DMS114 treated with DMSO at 0.1 percent for 48 hours (cell line): ENCODE data around the gene ATXN2.

Source experiments
- DNase-seq: peaks from one replicate; lab custom pipeline; 2025; ENCODE audit not compliant: unreplicated experiment; lab: John Stamatoyannopoulos, UW

The ATXN2 gene

DNA sequence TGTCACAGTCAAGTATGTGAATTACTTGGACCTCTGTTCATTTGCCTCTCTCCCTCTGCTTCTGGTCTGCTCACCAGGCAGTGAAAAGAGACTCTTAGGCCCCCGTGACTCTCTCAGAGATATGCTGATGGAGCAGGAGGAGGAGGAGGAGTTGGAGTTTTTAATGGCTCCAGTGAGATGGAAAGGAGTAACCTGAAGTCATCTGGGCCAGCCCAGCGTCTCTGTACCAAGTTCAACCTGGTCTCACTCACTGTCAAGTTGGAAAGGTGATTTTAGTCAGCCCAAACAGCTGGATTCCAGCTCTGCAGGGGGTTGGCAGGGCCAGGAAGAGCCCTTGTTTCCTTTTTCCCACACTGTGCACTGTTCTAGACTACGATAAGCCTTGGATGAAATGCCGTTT is 144.8 kb downstream of the ATXN2 start:
- no peak for DNase-seq

DNA sequence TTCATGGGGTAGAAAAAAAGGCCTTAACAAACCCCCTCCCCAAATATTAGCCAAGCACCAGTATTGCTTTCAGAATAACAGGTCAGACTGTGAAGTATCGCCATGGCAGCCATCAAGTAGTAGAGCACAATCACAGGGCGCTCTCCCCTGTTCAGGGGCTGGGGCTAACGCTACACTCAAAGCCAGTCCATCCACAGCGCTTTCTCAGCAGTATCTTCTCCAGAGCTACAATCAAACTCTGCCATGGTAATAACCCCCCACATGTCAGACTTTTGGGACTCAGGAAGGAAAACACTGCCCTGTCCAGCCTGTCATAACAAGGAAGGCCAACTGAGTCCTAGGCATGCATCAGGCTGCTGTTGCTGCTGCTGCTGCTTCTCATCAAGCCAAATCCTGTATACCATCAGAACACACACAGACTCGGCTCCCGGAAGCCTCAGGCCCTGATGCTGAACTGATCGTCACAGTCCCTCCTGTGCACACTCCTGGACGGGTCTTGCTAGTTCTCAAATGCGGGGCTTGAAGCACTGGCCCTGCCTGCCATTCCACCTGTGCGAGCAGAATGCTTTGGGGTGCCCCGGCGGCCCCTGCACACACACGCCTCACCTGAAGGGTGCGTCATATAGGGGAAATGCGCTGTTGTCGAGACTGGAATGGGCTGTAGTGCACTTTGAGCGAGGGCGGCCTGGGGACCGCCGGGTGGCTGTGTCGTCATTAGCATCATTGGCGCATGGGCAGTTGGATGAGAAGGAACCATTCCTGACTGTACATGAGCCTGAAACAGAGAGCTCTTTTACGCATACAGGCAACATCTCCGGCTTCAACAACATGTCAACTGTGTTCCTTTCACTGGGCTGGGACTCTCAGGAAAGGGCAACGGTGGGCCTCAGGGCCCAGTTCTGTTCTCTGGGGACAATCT is 145.8 kb downstream of the ATXN2 start:
- DNase-seq = no peak

DNA sequence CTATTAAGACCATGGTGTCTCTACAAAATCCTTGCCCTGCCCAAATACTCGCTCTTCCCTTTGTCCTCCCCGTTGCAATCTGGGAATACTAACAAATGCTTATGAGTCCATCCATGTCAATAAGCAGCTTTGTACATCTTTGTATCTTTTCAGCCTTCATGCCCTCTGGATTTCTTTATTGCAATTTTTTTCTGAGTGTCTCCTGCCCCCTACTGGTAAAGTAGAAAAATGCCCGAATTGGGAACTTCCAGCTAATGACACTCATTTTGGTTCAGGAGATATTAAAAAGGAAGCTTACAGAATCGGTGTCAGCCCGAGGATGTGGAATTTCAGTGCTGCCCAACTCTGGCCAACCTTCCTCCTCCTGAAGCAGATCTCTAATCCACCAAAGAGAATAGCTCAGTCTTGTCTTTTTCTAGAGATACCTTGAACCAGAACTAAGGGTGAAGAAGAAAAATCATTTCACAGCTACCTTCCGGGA is 147.4 kb downstream of the ATXN2 start:
- peak; percentile 58 for DNase-seq

DNA sequence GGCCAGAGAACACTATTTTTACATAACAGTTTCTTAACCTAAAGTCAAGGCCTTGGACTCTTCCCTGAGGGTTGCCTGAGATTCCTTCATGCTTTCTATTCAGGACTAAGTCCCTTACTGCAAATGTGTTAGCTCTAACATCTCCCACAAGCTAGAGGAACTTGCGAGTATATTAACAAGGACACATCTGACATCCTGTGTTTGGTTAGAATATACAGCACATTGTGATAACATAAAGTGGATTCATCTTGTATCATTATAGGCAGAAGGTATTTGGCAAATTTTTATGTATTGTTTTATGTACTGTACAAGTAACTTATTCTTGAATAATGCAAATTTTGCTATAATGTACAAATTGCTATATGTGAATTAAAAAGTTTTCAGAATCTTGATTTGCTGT is 147.9 kb downstream of the ATXN2 start:
- DNase-seq = no peak

DNA sequence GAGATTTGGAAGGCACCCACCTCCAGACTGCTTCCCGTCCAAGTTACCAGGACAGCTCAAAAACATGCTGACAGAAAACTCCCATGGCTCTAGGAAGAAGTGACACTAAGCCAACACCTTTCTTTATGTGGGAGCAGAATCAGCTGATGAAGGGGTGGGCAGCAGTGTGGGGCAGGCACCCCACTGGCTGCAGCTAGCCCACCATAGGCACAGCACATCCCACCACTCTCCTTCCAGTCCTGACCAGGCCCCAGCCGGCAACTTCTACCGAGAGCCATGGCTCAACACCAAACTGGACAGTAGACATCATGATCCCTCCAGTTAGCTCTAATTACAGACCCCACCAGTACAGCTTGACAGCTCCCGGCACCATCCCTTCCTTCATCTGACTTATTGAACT is 148.4 kb downstream of the ATXN2 start:
- no peak for DNase-seq

DNA sequence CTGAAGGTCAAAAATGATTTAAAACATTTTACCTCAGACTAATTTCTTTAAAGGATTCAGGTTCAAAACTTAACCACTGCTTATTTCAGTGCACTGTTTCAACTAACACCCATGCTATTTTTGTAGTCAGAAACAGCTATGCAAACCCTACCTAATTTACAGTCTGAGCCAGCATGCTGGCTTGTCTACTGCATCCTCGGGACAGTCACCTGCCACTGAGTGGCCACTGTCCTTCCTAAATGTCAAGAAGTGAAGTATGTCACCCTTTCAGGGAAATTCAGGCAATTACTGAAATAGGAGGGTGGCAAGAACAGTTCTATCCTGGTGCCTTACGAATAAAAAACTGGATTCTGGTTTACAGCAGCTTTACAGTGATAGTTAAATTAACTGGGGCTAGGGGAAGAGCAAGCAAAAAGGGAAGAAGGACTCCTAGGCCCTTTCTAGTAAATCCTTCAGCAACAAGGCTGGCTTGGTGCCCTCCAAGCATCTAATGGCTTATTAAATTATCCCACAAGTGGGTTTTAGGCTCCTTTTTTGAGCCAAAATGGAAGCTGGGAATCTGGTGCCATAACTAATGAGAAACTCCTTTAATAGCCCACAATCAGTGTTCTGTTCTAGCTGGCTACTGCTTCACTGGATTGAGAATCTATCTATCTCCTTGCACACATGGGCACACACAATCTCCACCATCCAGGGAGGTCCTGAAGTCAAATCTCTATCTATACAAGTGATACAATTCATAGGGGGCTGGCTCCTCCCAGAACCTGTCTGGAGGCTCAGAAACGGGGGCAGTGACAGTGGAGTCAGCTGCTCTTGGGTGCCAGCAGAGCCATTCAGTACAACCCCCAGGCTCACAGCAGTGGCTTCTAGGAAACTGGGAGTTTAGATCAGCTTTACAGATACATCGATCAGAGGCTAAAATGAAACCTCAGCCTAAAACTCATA is 150.0 kb downstream of the ATXN2 start:
- no peak for DNase-seq

DNA sequence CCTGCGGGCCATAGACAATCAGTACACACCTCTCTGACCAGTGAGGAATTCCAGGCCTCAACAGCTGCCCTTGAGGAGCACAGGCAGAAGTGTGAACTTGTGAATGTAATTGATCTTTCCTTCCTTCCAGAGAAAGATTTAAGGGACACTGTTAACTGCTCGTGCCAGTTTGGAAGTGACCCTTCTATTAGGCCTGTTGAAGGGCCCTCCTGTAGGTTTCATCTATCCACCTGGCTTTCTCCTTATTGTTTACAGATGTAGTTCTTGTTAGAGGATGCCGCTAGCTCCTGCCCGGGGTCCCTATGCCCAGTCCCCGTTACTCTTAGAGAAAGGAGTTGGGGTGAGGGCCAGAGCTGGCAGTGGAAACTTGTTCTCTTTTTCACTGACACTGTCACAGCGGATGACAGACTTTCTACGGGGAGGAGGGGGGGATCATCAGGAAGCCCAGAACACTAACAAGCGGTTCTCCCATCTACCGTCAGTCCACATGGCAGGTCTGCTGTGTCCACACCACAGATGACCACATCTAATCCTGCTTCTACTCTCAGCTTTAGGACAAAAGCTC is 150.8 kb downstream of the ATXN2 start:
- DNase-seq = no peak

DNA sequence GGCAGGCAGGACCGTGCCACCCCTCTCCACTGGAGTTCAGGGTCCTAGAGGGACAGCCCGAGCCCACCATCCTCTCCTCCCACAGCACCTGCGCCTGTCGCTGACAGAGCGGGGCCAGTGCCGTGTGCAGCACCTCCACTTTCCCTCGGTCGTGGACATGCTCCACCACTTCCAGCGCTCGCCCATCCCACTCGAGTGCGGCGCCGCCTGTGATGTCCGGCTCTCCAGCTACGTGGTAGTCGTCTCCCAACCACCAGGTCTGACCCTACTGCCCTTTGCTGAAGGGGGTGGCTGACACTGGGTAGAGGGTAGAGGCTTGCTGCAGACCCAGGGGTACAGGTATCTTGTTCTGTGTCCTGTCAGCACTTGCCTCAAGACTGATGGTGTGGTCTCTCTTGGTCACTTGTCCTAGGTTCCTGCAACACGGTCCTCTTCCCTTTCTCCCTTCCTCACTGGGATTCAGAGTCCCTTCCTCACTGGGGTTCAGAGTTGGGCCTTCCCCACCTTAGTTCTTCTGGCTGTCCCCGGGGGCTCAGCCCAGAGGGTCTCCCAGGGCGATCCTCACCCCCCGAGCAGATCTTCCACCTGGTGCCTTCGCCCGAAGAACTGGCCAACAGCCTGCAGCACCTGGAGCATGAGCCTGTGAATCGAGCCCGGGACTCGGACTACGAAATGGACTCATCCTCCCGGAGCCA is 151.4 kb downstream of the ATXN2 start:
- no peak for DNase-seq

DNA sequence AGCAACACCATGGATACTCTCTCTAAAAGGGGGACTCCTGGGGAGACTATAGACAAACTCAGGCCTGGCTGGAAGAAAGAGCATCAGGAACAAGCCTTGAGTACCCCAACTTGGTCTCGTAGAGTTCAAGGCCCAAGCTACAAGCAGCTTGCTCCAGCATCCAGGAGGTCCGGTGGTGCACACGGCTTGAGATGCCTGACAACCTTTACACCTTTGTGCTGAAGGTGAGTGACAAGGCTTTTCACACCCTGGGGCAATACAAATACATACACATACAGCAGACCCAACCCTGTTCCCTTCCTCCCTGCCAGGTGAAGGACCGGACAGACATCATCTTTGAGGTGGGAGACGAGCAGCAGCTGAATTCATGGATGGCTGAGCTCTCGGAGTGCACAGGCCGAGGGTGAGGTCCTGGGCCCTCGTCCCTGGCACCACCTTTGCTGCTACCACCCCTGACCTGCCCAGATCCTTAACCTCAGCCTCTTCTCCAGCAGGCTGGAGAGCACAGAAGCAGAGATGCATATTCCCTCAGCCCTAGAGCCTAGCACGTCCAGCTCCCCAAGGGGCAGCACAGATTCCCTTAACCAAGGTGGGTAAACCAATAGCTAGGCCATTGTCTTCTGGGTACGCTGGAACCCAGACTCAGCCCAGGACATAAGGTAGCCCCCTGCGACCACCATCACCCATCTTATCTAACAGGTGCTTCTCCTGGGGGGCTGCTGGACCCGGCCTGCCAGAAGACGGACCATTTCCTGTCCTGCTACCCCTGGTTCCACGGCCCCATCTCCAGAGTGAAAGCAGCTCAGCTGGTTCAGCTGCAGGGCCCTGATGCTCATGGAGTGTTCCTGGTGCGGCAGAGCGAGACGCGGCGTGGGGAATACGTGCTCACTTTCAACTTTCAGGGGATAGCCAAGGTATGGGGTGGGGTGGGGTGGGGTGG is 152.2 kb downstream of the ATXN2 start:
- no peak for DNase-seq

DNA sequence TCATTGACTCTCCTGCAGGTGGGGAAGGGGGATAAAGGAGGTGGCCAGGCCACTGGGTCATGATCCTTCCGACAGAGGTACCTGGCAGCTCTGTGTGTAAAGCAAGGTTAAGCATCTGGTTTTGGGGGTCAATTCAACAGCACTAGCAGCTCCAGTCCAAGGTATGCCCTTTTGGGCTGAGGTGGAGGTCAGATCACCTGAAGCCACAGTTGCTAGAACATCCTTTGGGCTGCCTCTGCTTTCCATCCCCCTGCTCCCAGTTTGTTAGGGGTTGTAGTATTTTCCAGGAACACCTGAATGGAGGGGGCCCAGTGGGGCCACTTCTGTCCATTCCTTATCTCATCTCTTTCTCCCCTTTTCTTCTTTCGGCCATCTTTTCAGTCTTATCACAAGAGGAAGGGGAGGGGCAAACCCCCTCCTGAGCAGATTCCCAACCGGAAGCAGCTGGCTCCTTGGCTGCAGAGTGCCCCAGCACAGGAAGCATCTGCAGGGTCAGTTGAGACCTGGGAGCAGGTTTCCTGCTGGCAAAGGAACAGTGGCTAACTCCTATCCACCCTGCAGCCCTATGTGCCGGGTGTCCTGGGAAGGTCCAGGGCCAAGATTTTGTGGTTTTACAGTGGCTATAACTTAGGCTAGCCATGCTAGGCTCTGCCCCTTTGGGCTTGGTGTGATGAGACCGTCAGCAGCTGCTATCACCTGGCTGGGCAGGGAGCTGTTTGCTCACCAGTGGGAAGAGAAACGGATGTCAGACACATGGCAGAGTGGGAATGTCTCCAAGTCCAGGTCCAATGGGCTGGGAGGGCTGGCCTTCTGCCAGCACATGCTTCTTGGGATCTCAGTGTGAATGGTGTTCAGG is 153.2 kb downstream of the ATXN2 start:
- no peak for DNase-seq

DNA sequence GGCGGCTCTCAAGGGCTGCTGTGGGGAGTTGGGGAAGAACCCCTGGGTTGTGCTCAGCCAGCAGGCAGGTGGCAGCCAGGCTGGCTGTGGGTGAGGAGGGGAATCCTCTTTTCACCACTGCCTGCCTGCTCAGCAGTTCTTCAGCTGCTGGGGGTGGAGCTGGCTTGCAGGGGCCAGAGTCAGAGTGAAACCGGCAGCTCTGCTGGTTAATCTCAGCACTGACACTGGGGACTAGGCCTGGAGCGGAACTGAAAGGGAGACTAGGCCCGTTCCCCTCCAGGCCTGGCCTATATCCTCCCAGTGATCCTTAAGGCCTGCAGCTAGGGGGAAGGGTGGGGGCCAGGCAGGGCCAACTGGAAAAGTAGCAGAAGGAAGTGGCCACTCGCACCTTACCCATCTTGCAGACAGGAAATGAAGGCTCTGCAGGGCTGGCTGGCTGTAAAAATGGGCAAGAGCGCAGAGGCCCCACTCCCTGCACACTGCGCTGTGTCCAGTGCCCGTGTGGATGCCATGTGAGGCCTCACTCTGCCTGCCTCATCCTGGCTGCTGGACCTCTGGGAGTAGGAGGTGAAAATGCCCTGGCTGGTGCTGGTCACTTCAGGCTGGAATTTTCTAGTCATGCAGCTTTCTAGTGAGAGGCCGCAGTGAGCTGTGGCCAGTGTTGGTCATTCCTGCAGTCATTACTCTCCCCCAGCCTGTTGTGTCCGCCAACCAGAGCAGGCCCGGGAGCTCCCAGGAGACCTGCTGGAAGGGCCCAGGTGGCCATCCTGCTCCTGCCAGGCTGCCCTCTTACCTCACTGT is 154.0 kb downstream of the ATXN2 start:
- no peak for DNase-seq

DNA sequence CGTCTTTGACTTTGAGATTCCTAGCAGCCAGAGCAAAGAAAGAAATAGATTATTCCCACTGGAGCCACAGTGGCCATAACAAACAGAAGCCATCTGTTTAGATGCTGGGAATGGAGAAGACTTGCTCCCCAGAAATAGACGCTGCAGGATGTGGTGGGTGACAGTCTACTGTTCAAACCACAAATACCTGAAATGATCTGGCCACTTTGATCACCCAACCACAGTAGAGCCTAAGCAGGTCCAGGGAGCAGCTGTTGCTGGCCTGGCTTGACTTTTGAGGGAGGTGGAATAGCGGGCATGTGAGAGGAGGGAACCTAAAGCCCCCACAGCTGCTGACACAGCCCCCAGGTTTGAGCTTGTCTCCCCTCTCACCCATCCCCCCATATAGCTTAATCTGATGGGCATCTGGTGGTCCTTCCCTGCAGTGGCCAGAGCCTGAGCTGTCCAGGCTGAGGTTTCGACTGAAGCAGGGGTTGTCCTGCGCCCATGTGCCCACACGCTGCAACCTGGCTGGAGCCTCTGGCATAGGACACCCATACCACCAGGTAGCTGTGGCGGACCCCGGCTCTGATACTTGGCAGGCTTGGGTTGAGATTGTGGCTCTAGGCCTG is 154.7 kb downstream of the ATXN2 start:
- no peak for DNase-seq

DNA sequence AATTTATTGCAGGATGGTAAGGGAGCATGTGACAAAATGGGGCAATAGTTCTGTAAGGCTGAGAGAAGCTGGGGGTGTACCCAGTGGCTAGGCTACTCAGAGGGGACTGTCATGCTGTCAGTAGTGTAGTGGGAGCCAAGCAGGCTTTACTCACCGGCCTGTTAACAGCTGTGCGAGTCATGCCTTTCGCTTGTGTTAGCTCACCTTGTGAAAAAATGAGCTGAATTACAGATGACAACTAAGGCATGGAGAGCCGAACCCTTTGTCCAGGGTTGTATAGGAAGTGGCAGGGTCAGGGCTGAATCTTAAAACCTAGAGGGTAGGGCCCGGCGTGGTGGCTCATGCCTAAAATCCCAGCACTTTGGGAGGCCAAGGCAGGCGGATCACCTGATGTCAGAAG is 155.5 kb downstream of the ATXN2 start:
- no peak for DNase-seq

DNA sequence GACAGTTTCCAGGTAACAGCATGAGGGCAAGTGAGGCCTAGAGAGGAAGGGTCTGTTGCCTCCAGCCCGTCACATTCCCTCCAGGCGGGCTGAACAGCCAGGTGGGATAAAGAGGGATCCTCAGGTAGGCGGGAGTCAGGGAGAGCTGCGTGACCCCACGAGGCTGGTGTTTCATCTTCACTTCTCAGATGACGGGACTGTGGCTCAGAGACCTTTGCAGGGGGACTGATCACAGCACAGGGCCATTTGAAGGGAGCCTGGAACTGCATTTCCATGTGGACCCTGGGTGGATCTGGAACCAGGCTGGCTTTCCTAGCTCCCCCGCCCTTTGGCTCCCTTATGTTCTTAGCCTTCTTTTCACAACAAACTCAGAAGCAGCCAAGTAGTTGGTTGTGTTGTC is 156.0 kb downstream of the ATXN2 start:
- no peak for DNase-seq

DNA sequence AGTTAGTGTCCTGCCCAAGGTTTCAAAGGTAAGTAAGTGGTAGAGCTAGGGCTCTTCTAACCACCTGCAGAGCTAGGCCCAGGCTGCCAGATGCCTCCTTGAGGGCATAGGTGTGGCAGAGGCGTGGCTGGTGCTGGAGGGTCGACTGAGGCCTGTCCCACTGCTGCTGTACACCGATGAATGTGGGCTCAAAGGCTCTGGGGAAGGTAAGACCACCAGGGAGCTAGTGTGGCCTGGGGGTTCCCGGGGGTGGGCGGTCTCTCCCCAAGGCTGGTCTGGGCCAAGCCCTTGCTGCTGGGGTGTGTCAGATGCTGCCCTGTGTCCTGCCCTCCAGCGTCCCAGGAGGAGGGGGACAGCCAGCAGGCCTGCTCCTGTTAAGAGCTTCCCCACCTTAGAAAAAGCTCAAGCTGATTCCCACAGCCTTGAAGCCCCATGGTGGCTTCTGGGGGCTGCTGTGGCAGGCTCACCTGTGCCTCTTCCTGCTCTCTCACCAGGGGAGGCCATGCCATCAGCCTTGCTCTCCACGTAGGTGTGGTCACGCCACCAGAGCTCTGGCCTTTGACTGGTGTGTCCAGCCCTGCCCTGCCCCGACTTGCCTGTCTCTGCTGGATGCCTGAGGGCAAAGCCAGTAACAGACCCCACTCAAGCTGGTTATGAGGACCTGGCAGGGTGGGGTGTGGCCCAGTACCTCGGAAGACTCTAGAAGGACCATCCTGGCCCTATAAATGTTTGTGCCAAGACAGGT is 156.6 kb downstream of the ATXN2 start:
- DNase-seq = no peak

DNA sequence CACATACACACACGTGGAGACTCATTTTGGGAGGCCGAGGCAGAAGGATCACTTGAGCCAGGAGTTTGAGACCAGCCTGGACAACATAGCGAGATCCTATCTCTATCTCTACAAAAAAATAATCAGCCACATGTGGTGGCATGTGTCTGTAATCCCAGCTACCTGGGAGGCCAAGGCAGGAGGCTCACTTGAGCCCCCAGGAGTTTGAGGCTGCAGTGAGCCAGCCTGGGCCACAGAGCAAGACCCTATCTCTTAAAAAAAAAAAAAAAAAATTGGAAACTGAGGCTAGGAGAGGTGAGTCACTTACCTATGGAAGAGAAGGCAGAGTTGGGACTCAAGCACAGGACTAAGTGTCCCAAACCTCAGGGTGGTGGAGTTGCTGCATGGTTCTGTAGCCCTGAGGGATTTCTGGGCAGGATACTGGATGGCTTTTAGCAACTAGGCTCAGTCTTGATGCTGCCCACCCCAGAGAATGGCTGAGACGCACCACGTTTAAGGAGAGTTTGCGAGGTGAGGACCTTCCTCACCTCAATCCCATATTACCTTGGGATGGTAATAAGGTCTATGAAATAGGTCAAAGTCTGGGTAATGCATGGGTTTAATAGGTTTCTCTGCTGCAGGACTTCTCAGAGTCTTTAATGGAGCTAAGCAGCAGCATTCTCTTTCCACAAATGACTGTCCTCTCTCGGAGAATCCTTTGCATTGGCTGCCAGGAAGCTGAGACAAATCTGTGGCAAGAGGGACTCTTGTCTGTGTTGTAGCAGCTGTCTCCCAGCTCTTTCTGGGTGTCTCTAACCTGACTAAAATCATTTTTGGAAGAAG is 157.8 kb downstream of the ATXN2 start:
- DNase-seq = no peak
